ENCODE data around the gene RORB.

Gene RORB

DNA sequence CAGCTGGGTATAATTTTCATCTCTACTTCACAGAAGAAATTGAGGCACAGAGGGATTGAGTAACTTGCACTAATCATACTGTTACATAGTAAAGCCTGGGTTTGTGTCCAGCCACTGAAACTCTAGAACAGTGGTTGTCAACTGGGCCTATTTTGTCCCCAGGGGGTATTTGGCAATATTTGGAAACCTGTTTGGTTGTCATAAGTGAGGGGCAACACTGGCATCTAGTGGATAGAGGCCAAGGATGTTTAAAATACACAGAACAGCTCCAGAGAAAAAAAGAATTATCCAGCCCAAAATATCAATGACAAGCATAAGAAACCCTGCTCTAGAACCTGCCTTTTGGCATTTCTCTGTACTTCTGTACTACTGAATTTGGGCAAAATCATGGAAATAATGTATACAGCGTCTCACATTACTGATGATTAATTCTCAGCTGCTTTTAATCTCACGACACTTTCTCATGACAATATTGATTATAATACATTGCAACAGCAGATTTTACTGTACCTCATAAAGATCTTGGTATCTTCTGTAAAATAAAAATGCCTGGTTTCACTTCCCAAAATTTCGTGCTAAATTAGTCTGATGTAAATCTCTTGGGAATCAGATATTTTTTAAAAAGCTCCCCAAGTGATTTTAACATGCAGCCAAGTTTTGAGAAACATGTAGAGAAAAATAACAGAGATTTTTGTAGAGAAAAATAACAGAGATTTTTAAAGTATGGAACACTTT lies 112.7 kb downstream of the RORB start:
- no peak for DNase-seq

DNA sequence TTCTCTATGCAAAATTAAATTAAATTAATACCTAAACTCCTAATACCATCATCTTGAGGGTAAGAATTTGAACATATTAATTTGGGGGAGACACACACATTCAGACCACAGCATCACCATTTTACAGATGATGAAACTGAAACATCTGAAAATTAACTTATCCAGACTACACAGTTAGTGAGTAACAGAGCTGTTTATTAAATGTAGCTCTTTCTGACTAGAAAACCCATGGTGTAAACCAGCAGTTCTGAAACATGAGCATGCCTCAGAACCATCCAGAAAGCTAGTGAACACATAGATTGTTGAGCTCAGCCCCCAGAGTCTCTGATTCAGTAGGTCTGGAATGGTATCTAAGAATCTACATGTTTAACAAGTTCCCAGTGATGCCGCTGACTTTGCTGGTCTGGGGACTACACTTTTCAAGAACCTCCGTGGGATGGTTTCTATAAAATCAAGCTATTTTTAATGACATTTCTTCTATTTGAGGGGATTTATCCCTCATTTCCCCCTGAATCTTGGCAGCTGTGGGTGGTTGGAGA lies 113.5 kb downstream of the RORB start:
- DNase-seq = no peak

DNA sequence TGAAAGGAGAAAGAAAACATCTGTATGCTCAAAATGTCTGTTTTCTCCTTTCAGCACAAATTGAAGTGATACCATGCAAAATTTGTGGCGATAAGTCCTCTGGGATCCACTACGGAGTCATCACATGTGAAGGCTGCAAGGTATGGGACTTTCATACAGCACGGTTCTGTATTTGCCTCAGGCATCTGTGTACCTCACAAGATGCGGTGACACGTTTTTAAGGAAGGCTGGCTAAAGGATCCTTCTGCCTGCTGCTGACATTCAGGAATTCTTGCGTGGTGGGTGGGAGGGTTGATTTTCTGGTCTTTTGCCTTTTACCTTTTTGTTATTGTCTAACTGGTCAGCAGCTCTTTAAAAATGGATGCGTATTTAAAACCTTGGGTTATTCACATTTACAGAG lies 133.1 kb downstream of the RORB start:
- DNase-seq = no peak

DNA sequence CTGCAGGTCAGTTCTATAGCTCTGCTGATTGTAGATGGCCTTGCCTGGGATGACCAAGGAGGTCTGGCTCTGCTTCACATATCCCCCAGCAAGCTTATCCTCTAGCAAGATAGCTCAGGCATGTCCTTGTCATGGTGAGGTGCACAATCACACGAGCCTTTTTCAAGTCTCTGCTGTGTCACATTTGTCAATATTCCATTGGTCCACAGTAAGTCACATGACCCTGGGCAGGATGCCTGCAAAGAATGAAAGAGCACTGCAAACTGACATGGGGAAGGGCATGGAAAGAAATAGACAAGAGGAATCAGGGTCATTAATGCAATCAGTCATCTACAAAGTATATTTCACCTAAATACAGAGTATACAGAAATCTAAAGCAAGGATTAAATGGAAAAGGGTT lies 142.0 kb downstream of the RORB start:
- DNase-seq = no peak

DNA sequence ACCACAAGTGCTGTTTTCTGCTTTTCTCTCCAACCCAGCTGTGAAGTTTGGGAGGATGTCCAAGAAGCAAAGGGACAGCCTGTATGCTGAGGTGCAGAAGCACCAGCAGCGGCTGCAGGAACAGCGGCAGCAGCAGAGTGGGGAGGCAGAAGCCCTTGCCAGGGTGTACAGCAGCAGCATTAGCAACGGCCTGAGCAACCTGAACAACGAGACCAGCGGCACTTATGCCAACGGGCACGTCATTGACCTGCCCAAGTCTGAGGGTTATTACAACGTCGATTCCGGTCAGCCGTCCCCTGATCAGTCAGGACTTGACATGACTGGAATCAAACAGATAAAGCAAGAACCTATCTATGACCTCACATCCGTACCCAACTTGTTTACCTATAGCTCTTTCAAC lies 145.2 kb downstream of the RORB start:
- DNase-seq = no peak

DNA sequence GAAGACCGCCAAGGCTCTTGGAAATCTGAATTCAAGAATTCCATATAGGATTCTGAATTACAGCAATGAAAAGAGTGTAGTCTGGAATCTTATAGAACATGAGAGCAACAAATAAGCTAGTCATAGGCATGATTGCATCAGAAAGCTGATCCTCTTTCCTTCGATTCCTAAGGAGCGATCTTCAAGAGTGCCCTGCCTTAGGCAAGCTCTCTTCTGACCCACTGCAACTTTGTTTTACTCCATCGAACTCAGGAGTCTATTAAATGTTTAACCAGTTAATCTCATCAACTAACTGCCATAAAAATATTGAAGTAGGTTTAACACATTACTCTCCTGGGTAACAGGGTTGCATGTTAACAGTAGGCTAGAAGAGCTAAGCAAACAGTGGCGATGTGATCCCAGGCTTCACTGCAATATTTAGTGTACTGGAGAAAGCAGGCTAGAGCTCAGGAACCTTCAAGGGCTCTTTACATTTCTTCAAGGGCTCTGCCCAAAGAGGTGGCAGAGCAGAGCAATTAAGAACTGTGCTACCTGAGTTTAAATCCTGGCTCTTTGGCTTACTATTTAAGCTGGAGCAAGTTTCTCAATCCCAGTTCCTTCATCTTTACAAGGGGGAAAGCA lies 146.3 kb downstream of the RORB start:
- peak; percentile 27 for DNase-seq

DNA sequence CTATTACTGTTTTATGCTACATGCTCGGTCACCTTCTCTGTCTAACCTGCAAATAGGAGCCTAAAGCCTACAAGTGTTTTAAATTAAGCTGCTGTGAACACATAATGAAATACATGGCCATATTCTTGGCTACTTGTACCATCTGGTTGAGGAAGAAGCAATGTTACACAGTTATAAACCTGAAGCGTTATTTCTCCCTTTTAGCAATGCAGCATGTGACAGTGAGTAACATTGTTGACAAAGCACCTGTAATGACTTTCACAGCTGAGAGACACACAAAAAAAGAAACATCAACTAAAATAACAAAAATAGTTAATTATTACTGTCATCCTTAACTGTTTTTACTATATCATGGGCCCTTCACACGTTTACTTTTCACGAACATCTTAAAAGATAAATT lies 146.9 kb downstream of the RORB start:
- no peak for DNase-seq

DNA sequence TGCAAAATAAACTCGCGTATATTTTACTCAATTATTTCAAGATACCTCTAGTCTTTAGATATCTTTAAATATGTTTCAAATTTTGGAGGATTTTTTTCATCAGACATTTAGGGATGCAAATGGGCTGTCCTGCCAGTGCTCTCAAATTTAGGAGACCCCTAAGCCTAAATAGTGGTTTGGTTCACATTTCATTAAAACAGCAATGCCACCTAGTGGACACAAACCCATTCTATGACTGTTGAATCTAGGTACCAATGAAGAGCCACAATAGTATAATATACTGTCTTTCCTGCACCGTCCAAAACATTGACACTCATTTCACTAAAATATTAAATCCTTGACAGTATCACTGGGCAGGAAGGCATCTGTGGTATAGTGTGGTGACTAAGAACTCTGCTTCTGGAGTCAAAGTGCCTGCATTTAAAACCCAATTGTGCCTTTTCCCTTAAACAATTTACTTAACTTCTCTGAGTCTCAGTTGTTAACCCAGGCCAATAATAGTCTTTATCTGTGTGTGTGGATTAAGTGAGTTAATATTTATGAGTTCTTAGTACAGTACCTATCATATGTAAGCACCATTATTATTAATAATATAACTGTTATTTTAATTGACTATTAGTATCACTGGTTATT lies 148.0 kb downstream of the RORB start:
- no peak for DNase-seq

DNA sequence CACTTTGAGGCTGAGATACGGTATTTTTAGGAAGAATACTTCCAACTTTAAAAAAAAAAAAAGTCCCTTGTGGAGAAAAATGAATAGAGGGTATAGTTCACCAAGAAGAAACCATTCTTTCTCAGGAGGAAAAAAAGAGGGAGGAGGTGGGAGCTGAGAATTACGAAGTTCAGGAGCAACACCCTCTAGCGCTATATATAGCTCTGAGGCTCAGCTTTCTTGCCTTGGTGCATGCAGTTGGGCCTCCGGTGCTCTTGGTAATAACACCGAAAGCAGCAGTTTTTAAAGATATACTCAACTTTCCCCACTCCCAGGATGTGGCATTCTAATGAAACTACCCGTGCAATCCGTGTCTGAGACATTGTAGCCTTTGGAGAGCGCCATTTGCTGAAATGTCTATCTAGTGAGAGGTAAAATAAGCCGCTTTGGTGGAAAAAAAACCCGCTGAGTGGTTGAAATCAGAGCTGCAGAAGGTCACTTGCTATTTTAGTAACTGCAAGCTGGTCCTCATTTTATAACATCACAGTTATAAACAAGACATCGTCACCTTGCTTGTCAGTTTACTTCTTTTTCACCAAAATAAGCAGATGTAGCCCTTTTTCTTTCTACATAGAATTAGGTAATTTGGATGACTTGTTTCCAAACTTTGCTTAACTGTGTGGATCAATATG lies 156.4 kb downstream of the RORB start:
- no peak for DNase-seq

DNA sequence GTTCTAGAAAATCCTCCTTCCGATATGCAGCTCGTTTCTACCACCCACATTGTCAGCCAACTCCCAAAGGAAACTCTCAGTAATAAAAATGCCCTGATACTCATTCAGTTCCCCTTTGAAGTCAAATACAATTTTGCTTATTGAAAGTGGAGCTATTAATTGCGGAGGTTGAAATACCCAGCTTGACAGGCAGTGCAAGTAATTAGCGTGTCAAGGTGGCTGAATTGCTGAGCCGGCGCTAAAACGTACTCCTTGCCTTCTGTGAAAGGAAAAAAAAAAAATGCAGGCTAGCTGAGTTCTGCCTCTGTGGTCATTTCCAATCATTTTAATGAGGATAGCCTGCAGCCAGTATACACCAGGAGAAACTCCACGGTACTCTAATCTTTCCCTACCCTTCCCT lies 165.5 kb downstream of the RORB start:
- DNase-seq = no peak

DNA sequence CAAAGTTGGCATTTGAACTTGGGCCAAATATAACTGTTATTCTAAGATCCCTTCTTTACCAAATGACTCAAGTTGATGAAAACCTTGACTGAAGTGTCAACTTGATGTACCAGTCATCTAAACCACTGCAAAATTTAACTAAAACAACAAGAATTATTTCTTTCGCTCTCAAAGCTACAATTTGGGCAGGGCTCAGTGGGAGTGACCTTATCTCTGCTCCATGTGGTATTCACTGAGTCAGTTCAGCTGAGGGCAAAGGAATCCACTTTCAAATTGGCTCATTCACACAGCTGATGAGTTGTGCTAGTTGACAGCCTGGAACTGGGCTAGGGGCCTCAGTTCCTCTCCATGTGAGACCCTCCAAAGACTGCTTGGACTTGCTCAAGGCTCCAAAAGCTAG lies 166.3 kb downstream of the RORB start:
- DNase-seq = no peak

DNA sequence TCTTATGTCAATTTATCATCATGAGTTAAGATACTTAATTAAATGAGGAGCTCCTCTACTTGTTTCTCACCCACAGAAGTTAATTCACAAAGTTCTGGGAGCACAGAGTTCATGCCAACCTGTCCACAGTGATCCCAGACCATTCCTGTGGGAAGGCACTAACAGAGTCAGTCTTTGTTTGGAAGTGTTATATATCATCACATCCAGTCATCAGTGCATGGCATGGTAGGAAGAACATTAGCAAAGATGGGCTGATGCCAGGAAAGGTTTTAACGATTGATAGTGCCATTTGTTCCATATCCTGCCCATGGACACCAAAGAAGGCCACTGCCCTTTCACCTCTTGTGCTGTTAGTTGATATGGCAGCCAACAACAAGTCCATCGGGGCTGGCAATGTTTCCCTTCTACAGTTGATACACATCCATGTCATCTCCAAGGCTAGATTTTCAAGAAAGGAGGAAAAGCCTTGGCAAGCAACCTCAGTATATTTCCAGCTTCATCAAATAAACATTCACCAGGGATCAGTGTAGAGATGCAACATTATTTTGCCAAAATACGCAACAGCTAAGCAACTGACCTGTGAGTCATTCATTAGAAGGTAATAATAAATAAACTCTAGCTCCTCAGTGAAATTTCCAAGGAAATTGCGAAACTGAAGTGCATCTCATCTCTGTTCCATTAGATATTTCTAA lies 169.6 kb downstream of the RORB start:
- DNase-seq = no peak

DNA sequence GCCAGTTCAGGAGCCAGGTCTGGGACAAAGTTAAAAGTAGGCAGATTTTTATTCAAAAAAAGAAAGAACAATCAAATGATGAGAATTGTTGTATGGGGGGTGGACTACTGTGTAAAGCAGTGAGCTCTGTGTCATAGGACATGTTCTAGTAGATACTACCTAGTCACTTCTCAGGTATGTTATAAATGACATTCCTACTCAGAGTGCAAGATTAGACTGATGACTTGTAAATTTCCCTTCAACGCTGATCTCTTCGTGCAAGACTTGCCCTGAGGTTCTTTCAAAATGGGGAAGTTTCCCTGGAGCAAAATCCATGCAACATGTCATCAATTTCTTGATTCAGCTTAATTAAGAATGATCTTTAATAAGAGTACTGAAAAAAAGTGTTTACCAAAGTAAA lies 175.1 kb downstream of the RORB start:
- no peak for DNase-seq

DNA sequence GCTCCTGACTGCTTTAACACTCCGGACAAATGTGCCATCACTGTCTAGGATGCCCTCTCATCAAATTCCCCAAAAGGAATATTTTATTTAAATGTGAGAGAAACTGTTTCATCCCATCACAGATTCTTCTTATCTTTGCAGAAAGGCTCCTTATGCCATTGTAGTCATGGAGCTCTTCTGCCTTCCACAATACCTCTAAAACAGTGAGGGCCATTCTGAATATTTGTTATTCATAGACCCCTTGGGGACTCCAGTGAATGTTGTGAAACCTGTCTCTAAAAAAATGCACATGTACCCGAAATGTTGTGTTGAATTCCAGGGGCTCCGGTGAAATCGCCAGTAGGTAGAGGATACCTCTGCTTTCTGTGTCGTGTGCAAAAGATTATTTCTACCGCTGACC lies 176.9 kb downstream of the RORB start:
- DNase-seq = no peak

DNA sequence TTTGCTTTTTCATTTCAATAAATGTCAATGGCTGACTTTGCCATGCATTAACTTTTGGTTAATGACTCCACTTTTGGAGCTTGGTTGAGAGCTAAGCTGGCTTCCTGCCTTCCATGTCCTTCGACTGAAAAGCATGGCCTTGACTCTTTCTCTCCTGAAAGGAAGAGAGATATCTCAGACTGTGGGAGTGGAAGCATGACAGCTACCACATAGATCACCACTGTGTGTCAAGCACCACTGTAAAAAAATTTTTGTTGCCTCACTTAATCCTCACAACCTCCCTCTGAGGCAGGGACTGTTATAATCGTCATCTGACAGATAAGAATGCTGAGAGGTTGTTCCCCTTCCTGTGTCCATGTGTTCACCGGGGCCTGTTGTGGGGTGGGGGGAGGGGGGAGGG lies 184.8 kb downstream of the RORB start:
- DNase-seq = no peak

DNA sequence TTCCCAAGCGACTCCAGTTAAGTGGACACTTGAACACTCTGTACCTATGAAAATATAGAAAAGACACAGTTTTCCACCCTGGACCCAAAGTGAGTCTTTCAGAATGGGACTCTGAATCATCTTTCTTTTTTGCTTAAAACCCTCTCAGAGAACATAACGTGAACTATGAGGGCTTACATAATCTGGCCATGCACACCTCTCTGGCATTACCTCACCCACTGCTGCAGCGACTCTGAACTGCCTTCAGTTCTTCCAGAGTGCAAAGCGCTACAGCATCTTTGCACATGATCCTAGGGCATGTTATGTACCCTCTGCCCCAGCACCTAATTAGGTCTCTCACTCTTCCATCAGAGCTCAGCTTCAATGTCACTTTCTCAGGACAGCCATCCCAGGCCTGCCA lies 186.2 kb downstream of the RORB start:
- DNase-seq = no peak

DNA sequence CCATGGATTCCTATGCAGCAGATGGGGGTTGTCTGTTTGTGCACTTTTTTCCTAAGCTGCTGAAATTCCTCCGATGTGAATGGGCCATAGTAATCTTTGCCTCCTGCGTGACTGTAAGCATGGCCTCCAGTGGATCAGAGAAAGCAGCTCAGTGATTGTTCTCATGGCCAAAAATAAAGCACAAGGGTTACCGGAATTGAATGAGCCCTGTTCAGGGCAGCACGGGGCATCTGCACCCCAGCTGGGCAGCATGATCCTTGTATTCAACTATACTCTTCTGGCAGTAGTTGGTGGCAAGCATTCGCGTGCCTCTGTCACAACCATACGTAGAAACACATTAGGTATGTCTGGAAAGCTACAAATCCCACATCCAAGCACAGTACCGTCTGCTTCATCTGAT lies 193.9 kb downstream of the RORB start:
- no peak for DNase-seq

DNA sequence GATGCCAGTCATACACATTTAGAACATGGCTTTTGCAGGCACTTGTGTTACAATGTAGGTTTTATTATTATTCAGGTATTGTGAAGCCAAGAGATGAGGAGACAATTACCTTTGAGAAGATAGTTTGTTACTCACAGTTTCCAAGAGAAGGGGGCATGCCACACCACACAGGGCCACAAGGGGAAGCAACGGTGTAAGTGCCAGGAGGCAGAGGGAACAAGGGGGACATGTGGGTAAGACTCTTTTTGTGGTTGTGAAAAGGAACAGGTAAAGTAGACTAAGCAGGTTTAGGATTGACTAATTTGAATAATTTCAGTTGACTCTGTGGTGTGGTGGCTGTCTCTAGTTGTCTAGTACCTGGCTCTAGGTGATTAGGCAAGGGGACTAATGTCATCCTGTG lies 199.4 kb downstream of the RORB start:
- no peak for DNase-seq

DNA sequence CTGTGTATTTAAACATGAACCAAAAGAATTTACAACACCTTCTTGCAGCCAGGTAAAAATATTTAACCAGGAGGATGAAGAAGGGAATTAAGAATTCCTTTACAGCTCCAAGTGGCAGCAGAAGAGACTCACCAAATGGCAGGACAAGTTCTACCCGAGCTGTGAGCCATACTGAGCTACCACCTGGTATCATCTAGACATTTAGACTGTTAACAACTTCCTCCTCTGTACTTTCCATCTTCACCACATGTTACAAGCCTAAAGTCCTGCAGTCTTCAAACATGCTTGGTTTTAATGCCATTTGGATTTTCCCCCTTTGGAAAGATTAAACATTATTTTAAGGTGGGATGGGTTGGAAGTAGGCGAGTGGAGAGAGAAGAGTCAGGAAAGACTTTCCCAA lies 200.4 kb downstream of the RORB start:
- DNase-seq = no peak

DNA sequence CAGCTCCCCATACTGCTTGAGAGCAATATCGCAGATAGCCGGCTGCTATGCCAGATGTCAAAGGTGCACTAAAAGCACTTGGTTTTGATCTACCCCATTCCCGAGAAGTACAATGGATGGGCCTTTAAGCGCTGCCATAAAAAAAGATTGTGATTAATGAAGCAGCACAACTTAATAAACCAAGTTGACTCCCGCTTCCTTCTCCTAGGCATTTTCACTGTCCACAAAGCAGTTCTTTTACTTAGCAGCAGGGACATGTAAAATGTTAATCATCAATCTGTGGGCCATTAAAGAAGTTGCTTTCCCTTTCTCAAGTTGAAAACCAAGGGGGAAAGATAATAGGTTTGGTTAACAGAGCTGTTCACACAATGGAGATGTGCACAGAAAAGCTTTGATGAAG lies 214.2 kb downstream of the RORB start:
- DNase-seq = no peak

DNA sequence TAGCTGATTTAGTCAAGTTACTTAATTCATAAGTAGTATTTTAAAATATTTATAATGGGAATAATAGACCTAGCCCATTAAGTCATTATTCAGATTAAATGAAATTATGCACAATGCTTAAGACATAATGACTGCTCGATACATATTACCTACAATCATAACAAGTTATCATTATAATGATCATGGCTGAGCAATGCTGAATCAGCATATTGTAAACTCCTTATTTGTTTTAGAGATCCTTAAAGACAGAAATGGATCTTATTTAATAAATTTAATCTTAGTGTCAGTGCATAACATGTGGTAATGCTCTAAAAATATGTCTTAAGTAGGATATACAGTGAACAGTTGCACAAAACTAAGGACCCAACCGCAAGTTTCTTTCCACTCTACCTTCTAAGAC lies 221.6 kb downstream of the RORB start:
- no peak for DNase-seq

DNA sequence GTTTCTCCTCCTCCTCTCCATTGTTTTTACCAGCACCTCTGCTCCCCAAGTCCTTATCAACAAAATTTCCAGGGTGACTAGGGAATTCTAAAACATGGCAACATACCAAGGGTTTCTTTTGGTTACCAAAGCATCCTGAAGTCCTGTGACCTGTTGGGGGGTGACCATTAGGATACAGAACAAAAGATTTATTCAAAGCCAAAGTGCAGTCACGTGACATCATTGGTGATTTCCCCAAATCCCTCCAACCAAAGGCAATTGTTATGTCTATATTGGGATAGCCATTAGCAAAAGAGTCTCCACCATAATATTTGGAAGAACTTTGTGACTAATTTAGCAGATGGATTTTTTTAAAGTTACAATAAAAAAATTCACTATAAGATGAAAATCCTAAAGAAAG lies 222.2 kb downstream of the RORB start:
- DNase-seq = no peak
